Aorta (tissue), 5 donors: ENCODE results near the gene LRRTM1. TPM values are rescaled to one million over a fixed set of nuclear protein-coding genes. Genes with fewer than 3 reads are reported as not detected.

Experiments
- ATAC-seq: fragments of 200-7000 bp; cut with Tn5 transposase; one replicate; pipeline ENCODE4 v1.9.1; 2022; ENCODE audit warnings: moderate library complexity; ENCODE audit not compliant: low FRiP score
- DNase-seq, 2 donors: peaks; one replicate each; pipeline ENCODE4 v3.0.0-alpha.2; 2020
- H3K27ac ChIP-seq, 2 donors: one replicate each; pipeline ENCODE4 v1.5.1; 2013; ENCODE audit warnings: low read length in 2 of 2, mild to moderate bottlenecking in 2 of 2, moderate library complexity in 2 of 2, control low read depth in 1 of 2, inconsistent platforms in 1 of 2, low read depth in 1 of 2
- H3K27me3 ChIP-seq, 2 donors: one replicate each; pipeline ENCODE4 v1.6.1; 2013; ENCODE audit warnings: control low read depth in 1 of 2, low read length in 1 of 2, mild to moderate bottlenecking in 1 of 2, moderate library complexity in 1 of 2; ENCODE audit not compliant: insufficient read depth in 2 of 2, control insufficient read depth in 1 of 2
- H3K36me3 ChIP-seq, 2 donors: one replicate each; pipeline ENCODE4 v1.6.1; 2013; ENCODE audit warnings: control low read depth in 1 of 2, low read length in 1 of 2, mild to moderate bottlenecking in 1 of 2; ENCODE audit not compliant: insufficient read depth in 2 of 2, control insufficient read depth in 1 of 2
- H3K4me1 ChIP-seq, 2 donors: one replicate each; pipeline ENCODE4 v1.6.1; 2013; ENCODE audit warnings: low read length in 2 of 2, control low read depth in 1 of 2, mild to moderate bottlenecking in 1 of 2, moderate library complexity in 1 of 2; ENCODE audit not compliant: insufficient read depth in 2 of 2, control insufficient read depth in 1 of 2
- H3K4me3 ChIP-seq, 2 donors: one replicate each; pipeline ENCODE4 v1.5.1; 2013; ENCODE audit warnings: low read length in 2 of 2, control low read depth in 1 of 2, mild to moderate bottlenecking in 1 of 2
- H3K9me3 ChIP-seq: one replicate; pipeline ENCODE4 v1.6.1; 2013; ENCODE audit warnings: mild to moderate bottlenecking, low read length; ENCODE audit not compliant: control insufficient read depth
- WGBS, 2 donors: extraction: QIAGEN DNeasy Blood & Tissue Kit; methylation state at CpG; one replicate each; pipeline ENCODE4 v1.1.7; 2013; 5-methylcytosine and 5-hydroxymethylcytosine counted together
- intact Hi-C, 2 donors: fragments of 100-400 bp; cut with DNase I; formaldehyde crosslinking; loops; one replicate each; pipeline versions ENCODE4 v1.14.2 to v1.15.0; 2022
- polyA plus RNA-seq, 2 donors: library from polyadenylated mRNA; stranded (reverse); fragments of 200-250 nt; gene quantifications; one replicate each; pipeline ENCODE4 v1.2.3, GENCODE V29; 2013
- total RNA-seq, 2 donors: library from RNA; stranded (reverse); fragmentation: NEBNext Ultra II Directional; extraction: Animal tissue kit (Norgen Biotek cat#: 25700); gene quantifications; one replicate each; pipeline ENCODE4 v1.2.1, GENCODE V29; 2021
- donor health status: healthy with polysubstance abuse.
- donor health status: Bipolar disorder and iron deficiency.
- donor health status: DM: no; HTN: no; CAD: no.
- donor health status: DM: no; HTN: no; CAD: no.
- donor health status: DM: yes; HTN: yes; CAD: no.

LRRTM1 gene
- total and polyA plus RNA-seq, 4 donors: 0.19 to 0.39 TPM; not detected in 2

GRCh38 chr2:80330527-80331450, 26.2 kb upstream of the LRRTM1 start:
- DNase-seq: no peak
- Histone ChIP-seq H3K4me3 (no peak overlapping the region), H3K27me3 (no peaks in the 10 kb centered on the region), H3K36me3 (no peaks in the 10 kb centered on the region), H3K4me1 (no peaks in the 10 kb centered on the region), H3K9me3 (no peaks in the 10 kb centered on the region), H3K27ac (no peak overlapping the region)
- intact Hi-C loops: no loop called here
- no peak for ATAC-seq
- 38 to 44% methylated on average over 14 of the region's 14 CpGs for WGBS, 2 donors

- H3K27me3 ChIP-seq: no peaks in the 10 kb centered on the region
- no peaks in the 10 kb centered on the region for H3K9me3 ChIP-seq
- ATAC-seq (no peak), DNase-seq (no peak)
- H3K36me3 ChIP-seq: no peaks in the 10 kb centered on the region
- 92% methylated on average over 5 of the region's 5 CpGs for WGBS, 2 donors
- H3K4me1 ChIP-seq: no peaks in the 10 kb centered on the region
- no peak overlapping the region for H3K27ac ChIP-seq
- intact Hi-C loops: no loop called here
- no peak overlapping the region for H3K4me3 ChIP-seq
These were observed 24.9 kb upstream of the LRRTM1 start for GRCh38 chr2:80329491-80329890.

- Histone ChIP-seq H3K4me3 (no peak overlapping the region), H3K36me3 (no peaks in the 10 kb centered on the region), H3K27ac (no peak overlapping the region), H3K27me3 (no peaks in the 10 kb centered on the region), H3K9me3 (no peaks in the 10 kb centered on the region), H3K4me1 (no peaks in the 10 kb centered on the region)
- intact Hi-C loops: no loop called here
- DNase-seq (no peak), ATAC-seq (no peak)
- 84 to 86% methylated on average over 1 of the region's 1 CpG for WGBS, 2 donors
These were observed 23.6 kb upstream of the LRRTM1 start for GRCh38 chr2:80328159-80328571.

GRCh38 chr2:80326861-80327260, 22.3 kb upstream of the LRRTM1 start:
- 71 to 81% methylated on average over 1 of the region's 1 CpG for WGBS, 2 donors
- no peaks in the 10 kb centered on the region for H3K9me3 ChIP-seq
- intact Hi-C loops: no loop called here
- no peaks in the 10 kb centered on the region for H3K4me1 ChIP-seq
- DNase-seq: no peak
- no peak overlapping the region for H3K4me3 ChIP-seq
- H3K36me3 ChIP-seq: no peaks in the 10 kb centered on the region
- no peak for ATAC-seq
- no peak overlapping the region for H3K27ac ChIP-seq
- H3K27me3 ChIP-seq: peaks cover 0 to 1% of the 10 kb centered on the region in 2 donors

- H3K27me3 ChIP-seq: peaks cover 0 to 1% of the 10 kb centered on the region in 2 donors
- no peaks in the 10 kb centered on the region for H3K9me3 ChIP-seq
- no peak overlapping the region for H3K4me3 ChIP-seq
- intact Hi-C loops: no loop called here
- no peak overlapping the region for H3K27ac ChIP-seq
- ATAC-seq: no peak
- no peak for DNase-seq
- H3K36me3 ChIP-seq: no peaks in the 10 kb centered on the region
- H3K4me1 ChIP-seq: no peaks in the 10 kb centered on the region
These were observed 21.7 kb upstream of the LRRTM1 start for GRCh38 chr2:80326214-80326613.

GRCh38 chr2:80324525-80324924, 20.0 kb upstream of the LRRTM1 start:
- no peak overlapping the region for H3K4me3 ChIP-seq
- no peaks in the 10 kb centered on the region for H3K4me1 ChIP-seq
- no peak overlapping the region for H3K27ac ChIP-seq
- no peaks in the 10 kb centered on the region for H3K36me3 ChIP-seq
- ATAC-seq (no peak), DNase-seq (no peak)
- no peaks in the 10 kb centered on the region for H3K9me3 ChIP-seq
- 77 to 85% methylated on average over 3 of the region's 3 CpGs for WGBS, 2 donors
- intact Hi-C loops: no loop called here
- H3K27me3 ChIP-seq: peaks cover 0 to 1% of the 10 kb centered on the region in 2 donors

GRCh38 chr2:80323610-80324009, 19.1 kb upstream of the LRRTM1 start:
- H3K27ac ChIP-seq: no peak overlapping the region
- no peaks in the 10 kb centered on the region for H3K4me1 ChIP-seq
- H3K4me3 ChIP-seq: no peak overlapping the region
- ATAC-seq (no peak), DNase-seq (no peak)
- 69 to 84% methylated on average over 1 of the region's 1 CpG for WGBS, 2 donors
- no peaks in the 10 kb centered on the region for H3K9me3 ChIP-seq
- H3K27me3 ChIP-seq: peaks cover 0 to 1% of the 10 kb centered on the region in 2 donors
- intact Hi-C loops: no loop called here
- no peaks in the 10 kb centered on the region for H3K36me3 ChIP-seq

- no peak for DNase-seq
- no peaks in the 10 kb centered on the region for H3K4me1 ChIP-seq
- WGBS, 2 donors: 38% methylated on average over 14 of the region's 14 CpGs
- no peak for ATAC-seq
- H3K4me3 ChIP-seq: no peak overlapping the region
- H3K36me3 ChIP-seq: no peaks in the 10 kb centered on the region
- no peaks in the 10 kb centered on the region for H3K9me3 ChIP-seq
- intact Hi-C loops: no loop called here
- peaks cover 0 to 1% of the 10 kb centered on the region in 2 donors for H3K27me3 ChIP-seq
- no peak overlapping the region for H3K27ac ChIP-seq
These were observed 18.4 kb upstream of the LRRTM1 start for GRCh38 chr2:80322958-80323357.

GRCh38 chr2:80322311-80322920, 17.9 kb upstream of the LRRTM1 start:
- ATAC-seq: no peak
- H3K4me3 ChIP-seq: no peak overlapping the region
- 4 to 5% methylated on average over 42 of the region's 42 CpGs for WGBS, 2 donors

More at GRCh38 chr2:80322311-80322920, 17.9 kb upstream of the LRRTM1 start:
- no peaks in the 10 kb centered on the region for H3K4me1 ChIP-seq
- no peaks in the 10 kb centered on the region for H3K9me3 ChIP-seq
- intact Hi-C loops: no loop called here
- no peak overlapping the region for H3K27ac ChIP-seq
- no peak for DNase-seq
- no peaks in the 10 kb centered on the region for H3K36me3 ChIP-seq
- H3K27me3 ChIP-seq: peaks cover 0 to 1% of the 10 kb centered on the region in 2 donors
